ENCODE measurements around the gene ASPG.

Gene ASPG

GRCh38 chr14:104128981-104129380, 43.5 kb downstream of the ASPG start:
- ATAC-seq, result no peak
- TF ChIP-seq POU6F1 (CRISPR knock-in tag; IDR thresholded peaks at IDR 0.05; ENCODE audit: borderline replicate concordance, low read depth) (no peak), CSDC2 (CRISPR knock-in tag; IDR thresholded peaks at IDR 0.05) (no peak), ZNF565 (CRISPR knock-in tag; conservative IDR thresholded peaks at IDR 0.05; ENCODE audit: low read depth) (no peak), ZNF8 (CRISPR knock-in tag; IDR thresholded peaks at IDR 0.05) (no peak), ZFP3 (CRISPR knock-in tag; IDR thresholded peaks at IDR 0.05) (no peak), SNAI2 (CRISPR knock-in tag; IDR thresholded peaks at IDR 0.05) (no peak), ZC3H10 (CRISPR knock-in tag; IDR thresholded peaks at IDR 0.05) (no peak), ESRRG (CRISPR knock-in tag; IDR thresholded peaks at IDR 0.05) (no peak), PPARA (CRISPR knock-in tag; IDR thresholded peaks at IDR 0.05; ENCODE audit: borderline replicate concordance) (no peak), OSR1 (CRISPR knock-in tag; IDR thresholded peaks at IDR 0.05) (no peak), ZFP30 (CRISPR knock-in tag; IDR thresholded peaks at IDR 0.05) (no peak), GLIS3 (CRISPR knock-in tag; IDR thresholded peaks at IDR 0.05) (no peak), TCF4 (CRISPR knock-in tag; IDR thresholded peaks at IDR 0.05; ENCODE audit: borderline replicate concordance) (no peak)

GRCh38 chr14:104129556-104129955, 44.1 kb downstream of the ASPG start:
- TF ChIP-seq ISL1 (CRISPR knock-in tag; IDR thresholded peaks at IDR 0.05) (no peak), ZC3H10 (CRISPR knock-in tag; IDR thresholded peaks at IDR 0.05) (no peak), RARB (CRISPR knock-in tag; IDR thresholded peaks at IDR 0.05) (no peak), ESRRG (CRISPR knock-in tag; IDR thresholded peaks at IDR 0.05) (no peak), CSDC2 (CRISPR knock-in tag; IDR thresholded peaks at IDR 0.05) (no peak), ZFP30 (CRISPR knock-in tag; IDR thresholded peaks at IDR 0.05) (no peak), TCF4 (CRISPR knock-in tag; IDR thresholded peaks at IDR 0.05; ENCODE audit: borderline replicate concordance) (no peak), TOX (CRISPR knock-in tag; IDR thresholded peaks at IDR 0.05; ENCODE audit: borderline replicate concordance) (no peak)
- no peak for ATAC-seq

GRCh38 chr14:104130974-104131651, 45.6 kb downstream of the ASPG start:
- peak; percentile 52; the same call in 2 of the 3 replicates for ATAC-seq
- TF ChIP-seq CSDC2 (CRISPR knock-in tag; IDR thresholded peaks at IDR 0.05) (no peak), ZFP3 (CRISPR knock-in tag; IDR thresholded peaks at IDR 0.05) (no peak), OSR1 (CRISPR knock-in tag; IDR thresholded peaks at IDR 0.05) (no peak), ZC3H10 (CRISPR knock-in tag; IDR thresholded peaks at IDR 0.05) (no peak), TSHZ2 (CRISPR knock-in tag; IDR thresholded peaks at IDR 0.05) (no peak), ARNTL (CRISPR knock-in tag; IDR thresholded peaks at IDR 0.05; ENCODE audit: borderline replicate concordance, low read depth) (no peak), ESRRG (CRISPR knock-in tag; IDR thresholded peaks at IDR 0.05) (no peak), PATZ1 (CRISPR knock-in tag; IDR thresholded peaks at IDR 0.05; ENCODE audit: borderline replicate concordance) (no peak)
- TF ChIP-seq, protein P1, sequence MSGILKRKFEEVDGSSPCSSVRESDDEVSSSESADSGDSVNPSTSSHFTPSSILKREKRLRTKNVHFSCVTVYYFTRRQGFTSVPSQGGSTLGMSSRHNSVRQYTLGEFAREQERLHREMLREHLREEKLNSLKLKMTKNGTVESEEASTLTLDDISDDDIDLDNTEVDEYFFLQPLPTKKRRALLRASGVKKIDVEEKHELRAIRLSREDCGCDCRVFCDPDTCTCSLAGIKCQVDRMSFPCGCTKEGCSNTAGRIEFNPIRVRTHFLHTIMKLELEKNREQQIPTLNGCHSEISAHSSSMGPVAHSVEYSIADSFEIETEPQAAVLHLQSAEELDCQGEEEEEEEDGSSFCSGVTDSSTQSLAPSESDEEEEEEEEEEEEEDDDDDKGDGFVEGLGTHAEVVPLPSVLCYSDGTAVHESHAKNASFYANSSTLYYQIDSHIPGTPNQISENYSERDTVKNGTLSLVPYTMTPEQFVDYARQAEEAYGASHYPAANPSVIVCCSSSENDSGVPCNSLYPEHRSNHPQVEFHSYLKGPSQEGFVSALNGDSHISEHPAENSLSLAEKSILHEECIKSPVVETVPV (CRISPR knock-in tag; IDR thresholded peaks at IDR 0.05), result no peak
